NCI-H1694 (cell line): ENCODE results near the gene DACH1.

Experiments used
- DNase-seq: peaks from one replicate; lab custom pipeline; 2025; lab: John Stamatoyannopoulos, UW

The DACH1 gene

DNA sequence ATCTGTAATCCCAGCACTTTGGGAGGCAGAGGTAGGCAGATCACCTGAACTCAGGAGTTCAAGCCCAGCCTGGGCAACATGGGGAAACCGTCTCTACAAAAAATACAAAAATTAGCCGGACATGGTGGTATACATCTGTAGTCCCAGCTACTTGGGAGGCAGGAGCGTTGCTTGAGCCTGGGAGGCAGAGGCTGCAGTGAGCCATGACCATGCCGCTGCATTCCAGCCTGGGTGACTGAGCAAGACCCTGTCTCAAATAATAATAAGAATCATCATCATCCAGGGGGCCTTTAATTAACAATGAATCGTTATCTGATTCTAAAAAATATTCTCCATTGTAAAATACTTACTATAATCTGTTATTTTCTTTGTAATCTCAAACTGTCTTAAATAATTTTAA is 283.4 kb downstream of the DACH1 start:
- no peak for DNase-seq

DNA sequence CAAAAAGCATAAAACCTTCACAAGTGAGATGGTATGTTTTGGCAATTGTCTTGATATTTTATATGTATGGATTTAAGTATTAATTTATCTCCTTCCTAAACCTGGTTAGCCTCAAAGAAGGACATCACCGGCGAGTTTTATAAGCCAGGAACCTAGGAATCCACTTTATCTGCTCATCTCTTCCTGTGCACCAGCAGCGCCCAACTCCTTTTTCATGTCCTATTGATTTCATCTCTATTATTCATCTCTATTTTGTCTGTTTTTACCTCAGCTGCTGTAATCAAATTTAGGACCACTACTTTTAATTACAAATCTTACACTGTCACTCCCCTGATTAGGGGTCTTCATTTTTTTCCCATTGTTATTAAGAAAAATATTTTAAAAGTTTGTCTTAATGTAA is 286.4 kb downstream of the DACH1 start:
- DNase-seq, result no peak

DNA sequence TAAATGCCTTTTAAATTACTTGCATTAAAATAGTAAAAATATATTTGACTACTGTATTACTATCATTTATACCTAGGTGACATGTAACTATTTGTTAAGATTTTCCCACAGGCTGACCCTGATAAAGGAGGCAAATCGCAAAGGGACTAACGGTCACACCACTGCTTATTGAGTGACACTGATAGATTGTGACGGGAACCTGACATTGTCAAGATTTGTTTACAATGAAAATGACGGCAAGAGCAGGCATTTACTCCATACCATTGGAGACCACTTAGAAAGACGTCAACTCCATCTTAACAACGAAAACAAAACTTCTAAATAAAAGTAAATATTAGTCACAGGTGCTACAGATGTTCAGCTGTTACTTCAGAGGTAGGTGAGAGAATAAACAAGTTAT is 289.0 kb downstream of the DACH1 start:
- no peak for DNase-seq

DNA sequence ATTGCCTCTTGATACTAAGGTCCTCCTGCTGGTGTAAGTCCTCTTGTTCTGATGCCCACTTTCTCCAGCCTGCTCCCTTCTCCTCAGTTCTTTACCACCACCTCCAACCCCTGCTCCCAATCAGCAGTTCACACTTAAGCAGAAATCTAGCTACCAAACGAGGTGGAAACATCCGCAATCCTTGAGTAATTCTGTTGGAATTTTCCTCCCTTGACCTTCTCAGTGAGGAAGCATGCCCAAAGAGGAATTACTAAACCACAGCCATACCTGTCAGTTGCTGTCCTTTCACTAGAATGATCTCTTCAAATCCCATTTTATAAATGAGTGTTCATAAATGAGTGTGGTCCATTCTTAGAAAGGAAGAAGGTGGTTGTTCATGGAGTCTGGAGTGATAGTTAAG is 289.9 kb downstream of the DACH1 start:
- no peak for DNase-seq

DNA sequence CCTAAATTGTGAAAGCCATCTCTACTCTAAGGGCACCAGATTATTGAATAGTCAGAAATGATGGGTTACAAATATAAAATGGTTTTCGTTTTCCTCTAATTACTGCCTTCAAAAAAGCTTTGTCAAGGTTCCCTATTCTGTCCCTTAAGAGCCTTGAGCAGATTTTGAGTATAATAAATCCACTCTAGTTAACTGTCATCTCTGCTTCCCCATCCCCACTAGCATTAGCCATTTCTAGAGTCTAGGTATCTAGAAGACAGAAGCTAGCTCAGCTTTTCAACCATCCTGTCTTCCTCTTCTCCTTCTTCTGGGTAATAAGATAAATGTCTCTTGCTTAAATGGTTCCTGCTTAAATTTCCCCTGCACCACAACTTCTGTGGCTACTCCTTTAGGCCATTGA is 290.4 kb downstream of the DACH1 start:
- no peak for DNase-seq

DNA sequence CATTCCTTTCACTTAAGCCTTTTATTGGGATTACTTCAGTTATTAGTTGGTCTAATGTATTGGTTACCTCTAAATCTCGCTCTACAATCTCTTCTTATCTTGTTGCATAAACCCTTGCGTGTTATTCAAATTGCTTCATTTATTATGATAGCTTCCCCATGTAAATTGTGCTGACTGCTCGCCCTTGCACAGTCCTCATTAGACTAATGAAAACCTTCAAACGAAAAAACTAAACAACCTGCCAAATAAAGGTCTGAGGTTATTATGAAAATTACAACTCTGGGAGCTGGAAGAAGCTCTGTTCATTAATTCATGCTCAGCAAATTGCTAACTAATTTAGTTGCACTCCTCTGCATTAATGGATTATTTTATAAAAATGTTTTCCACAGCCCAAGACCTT is 320.1 kb downstream of the DACH1 start:
- no peak for DNase-seq

DNA sequence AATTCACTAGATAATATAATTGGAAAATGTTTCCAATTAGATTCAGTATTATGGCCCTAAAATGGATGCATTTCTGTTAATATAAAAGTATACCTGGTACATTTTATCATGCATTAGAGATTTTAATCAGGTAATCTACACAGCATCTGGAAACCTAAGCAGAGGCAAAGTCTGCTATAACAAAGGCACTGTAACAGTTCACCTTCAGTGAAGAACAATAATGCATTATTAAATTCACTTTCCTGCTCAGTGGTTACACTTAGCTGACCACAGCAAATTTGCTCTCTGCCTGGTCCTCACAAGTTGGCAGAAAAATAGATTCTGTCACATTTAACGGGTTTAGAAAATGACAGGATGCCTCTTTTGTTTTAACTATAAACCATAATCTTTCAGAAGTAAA is 326.9 kb downstream of the DACH1 start:
- DNase-seq, result no peak

DNA sequence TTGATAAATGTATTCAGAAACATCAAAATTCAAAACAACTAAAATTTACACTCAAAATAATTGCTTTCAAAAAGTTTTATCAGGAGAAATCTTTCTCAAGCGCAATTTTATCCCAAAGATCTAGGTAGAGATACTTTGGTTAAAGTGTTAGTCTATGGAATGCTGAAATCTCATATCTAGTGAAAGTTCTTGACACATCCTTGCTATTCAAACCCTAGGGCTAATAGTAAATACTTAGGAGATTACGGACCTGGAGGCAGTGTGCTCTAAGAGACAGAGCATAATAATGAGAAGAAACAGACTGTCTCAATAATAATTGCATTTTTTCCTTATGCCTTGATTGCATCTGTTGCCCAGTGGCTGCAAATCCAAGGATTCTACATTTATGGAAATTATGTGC is 330.8 kb downstream of the DACH1 start:
- DNase-seq, result no peak

DNA sequence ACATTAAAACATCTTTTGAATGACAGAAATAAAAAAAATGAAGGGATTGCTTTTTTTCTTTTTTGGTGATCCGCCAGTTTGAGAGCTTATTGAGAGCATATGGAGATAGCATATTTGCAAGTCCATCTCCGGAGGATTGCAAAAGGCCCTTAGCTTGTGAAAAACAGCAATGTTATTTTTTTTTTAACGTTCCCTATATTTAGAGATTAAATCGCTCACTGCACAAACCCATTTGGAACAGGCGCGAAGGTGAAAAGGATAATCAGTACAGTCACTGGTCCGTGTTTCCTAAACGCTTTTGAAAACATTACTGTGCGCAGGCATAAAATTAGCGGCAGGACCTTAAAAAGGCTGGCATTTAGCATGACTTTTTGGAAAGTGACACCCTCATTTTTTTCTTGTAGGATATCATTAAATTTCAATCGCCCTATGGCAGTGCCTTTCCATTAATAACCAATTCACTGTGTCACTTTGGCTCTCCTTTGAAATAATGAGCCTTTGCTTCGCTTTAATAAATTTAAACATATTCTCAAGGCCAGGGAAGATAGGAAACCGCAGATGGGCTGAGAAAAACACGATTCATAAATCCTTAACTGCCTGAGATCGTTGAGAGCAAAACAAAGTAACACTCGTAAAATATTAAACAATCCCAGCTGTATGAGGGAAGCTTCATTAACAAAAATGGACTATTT is 342.2 kb downstream of the DACH1 start:
- DNase-seq, result peak; percentile 93

DNA sequence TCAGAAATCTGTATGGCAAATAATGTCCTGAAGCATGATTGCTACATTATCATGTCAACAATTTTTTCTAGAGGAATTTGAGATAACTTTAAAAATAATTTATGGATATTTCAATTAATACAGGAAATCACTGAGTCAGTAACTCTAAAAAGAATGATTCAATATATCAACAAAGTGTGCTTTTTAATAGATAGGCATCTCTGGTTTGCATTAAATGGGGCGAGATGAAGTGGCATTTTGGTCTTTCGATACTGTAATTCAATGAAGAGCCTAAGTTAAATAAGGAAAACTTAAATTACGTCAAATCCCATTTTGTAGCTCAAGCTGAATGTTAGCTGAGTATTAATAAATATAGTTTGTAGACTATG is 342.8 kb downstream of the DACH1 start:
- DNase-seq, result no peak

DNA sequence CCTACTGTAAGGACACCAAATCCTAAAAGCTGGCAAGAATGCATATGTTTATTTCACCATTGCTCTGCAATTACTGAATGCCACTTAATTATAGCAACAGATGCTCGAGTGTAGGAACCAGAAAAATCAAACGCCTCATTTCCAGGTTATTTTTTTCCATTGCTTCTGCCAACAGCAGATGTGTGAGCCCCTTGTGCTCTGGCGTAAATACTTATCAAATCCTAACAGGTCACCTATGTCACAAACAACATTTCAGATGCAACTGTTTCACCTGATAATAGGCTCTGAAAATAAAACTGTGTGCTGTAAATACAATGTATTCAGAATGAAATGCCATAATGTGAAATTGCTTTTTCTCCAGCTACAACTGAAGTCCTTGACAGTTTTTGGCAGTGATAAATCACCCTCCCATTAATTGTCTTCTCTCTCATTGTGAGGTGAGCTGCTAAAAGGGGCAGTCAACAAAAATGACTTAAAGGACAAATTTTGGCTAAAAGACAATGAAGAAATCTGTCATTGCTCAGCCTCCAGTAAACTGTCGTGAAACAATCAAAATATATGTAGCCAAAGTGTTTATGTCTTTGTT is 344.0 kb downstream of the DACH1 start:
- DNase-seq, result peak; percentile 97

DNA sequence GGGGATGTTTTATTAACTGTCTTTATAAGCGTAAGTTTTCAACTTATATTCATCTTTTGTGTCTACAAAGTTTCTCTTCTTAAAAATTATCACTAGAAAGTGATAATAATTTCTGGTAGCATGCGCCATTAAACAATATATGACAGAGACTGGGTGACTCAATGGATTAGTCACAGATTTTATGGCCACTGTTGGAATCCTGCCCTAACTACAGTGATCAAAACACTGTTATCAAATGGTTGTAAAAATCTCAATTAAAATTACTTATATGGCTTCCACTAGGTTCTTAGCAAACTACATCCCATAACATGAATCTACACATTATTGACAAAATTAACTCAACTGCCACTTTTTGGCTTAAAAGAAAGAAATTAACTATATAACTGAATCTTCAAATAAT is 350.0 kb downstream of the DACH1 start:
- no peak for DNase-seq

DNA sequence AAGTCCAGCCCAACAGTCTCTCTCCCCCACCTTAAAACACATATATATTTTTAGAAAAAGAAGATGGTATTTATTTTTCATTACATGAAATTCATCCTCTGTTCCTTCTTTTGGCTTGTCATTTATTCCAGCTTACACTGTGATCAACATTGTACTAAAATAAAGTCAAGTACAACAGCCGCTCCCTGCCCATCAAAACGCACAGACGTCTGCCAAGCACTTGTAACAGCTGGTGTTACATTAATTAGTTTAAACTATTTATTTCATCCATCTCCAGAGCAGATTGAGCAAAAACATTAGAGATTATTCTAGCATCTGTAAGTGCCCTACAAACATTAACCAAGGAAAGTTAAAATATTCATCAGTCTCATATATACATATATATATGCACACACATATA is 350.5 kb downstream of the DACH1 start:
- DNase-seq, result peak; percentile 94

DNA sequence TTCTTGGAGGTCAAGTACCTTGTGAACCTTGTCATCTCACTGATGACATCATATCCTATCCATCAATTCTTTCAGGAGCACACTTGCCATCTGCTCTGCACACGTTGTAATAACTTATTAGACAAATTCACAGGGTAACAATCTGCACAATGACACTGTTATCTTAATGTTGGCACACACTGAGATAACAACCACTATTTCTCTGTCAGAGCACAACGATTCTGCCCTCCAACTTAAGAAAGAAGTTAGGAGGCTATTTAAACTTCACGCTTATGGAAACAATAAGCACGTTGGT is 351.3 kb downstream of the DACH1 start:
- DNase-seq, result peak; percentile 70

DNA sequence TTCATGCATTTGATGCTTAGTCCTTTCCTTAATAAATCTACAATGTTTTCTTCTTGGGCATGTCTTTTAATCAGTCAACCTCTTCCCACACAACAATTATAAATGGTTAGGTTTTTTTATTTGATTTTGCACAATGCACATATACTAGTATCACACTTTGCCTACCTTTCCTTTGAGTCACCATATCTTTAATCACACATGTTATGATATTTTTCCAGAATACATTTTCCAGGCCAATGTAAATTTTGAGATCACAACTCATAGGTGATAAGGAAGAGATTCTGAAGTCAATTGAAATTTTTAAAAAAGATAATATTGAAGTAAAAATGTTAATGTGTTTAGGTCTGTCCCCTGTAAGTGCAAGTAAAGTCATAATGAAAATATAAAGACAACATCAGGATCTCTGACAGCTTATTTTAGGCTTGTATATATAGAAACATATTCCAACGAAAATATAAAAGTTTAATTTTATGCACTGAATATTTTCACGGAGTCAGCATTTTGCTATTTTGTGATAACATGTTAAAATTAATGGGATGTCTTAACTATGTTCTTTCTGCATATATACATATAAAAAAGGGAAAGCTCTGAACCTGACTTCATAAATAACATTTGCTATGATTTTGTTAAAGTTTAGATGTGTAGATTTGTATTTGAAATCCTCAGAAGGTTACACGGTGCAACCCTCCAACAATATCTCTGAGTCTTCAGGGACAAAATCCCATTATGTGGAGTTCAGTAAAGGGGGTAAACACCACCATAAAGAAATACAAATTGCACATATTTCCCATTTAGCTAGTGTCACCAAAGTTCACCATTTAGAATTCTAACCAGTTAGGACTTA is 351.9 kb downstream of the DACH1 start:
- no peak for DNase-seq

DNA sequence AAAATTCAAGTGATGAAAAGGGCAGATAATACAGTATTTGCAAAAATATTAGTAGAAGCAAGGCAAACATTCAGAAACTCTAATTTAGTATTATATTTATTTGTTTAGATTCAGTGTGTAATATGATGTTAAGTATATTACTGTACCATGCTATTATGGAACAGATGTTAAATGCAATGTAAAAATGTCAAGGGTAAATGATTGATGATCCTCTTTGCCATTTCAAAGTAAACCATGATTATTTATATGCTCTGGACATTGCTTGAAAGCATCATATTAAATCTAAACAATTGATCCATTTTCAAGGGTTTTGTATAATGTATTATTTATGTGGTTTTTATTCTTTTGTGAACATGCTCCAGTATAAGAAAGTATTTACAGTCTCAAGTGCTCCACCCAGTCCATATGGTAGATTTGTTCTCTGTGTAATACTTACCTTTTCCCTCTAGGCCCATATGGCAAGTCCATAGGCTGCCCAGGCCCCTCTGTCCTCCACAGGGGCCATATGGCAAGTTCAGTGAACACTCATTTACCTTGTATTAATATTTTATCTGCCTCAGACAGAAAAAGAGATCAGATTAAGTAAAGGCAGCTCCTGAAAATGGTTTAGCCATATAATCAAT is 353.5 kb downstream of the DACH1 start:
- DNase-seq, result peak; percentile 88

DNA sequence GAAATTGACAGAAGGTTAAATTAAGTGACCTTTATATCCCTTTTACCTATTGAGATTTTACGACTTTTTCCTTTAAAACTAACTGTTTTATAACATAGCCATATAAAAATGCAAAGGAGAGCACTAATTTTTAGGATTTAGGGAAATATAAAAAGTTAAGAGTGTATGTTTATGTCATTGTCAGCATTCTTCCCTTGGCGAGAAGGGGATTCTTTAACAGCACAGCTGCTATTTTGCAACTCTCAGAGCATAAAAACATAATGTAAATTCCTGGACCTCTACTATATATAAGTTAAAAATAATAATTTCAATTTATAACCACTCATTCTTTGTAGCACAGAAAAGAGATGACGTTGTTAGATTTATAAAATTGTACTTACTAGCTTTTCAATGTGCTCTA is 363.2 kb downstream of the DACH1 start:
- no peak for DNase-seq

DNA sequence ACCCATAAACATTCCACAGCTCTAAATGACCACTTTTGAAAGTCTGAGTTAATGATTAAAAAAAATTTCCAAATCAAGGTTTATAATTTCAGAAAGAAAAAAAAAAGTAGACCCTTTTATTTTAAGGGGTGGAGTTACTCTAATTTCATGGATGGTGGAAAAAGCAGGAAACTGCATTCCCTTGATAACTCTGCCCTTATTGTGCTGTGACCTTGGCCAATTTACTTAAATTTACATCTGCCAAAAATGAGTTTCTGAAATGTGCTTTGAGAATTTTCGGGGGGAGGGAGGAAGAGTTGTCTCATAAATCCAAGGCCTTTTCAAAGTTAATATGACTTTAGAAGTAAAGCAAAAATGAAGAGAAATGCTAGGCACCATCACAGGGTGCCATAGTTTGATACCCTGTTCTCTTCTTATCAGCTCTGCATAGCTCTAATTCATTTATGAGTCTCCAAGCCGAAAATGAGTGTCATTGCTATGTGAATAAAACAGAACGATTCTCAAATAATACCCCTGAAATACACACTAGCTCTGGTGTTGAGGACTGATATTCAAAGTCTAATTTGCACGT is 367.0 kb downstream of the DACH1 start:
- DNase-seq, result no peak

DNA sequence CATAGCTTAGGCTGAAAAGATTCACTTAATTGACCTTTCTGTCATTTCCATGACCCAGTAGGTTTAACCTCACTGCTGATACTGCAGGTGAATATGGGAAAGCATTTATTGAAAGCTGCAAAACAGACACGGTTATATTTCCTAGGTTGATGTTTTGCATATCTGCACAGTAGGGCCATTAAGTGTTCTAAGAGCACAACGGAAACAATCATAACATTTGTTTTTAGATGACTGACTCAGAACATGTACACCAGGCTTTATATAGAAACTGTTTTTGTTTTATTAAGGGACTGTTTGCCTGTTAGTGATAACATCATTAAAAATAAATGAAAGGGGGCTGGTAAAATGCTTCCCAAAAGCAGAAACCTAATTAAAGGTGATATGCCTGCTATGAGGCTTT is 367.8 kb downstream of the DACH1 start:
- no peak for DNase-seq

DNA sequence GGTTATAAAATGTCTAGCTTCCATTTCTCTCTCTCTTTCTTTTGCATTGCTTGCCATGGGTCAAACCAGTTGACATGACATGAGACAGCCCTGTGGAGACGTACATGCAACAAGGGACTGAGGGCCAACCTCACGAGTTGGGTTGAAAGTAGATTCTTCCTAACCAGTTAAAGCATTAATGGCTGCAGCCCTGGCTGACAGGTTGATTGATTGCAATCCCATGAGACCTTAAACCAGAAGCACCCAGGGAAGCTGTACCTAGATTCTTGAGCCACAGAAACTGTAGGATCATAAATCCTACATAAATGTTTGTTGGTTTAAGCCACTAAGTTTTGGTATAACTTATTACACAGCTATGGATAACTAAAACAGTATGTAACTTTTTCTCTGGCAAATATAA is 373.8 kb downstream of the DACH1 start:
- DNase-seq, result no peak

DNA sequence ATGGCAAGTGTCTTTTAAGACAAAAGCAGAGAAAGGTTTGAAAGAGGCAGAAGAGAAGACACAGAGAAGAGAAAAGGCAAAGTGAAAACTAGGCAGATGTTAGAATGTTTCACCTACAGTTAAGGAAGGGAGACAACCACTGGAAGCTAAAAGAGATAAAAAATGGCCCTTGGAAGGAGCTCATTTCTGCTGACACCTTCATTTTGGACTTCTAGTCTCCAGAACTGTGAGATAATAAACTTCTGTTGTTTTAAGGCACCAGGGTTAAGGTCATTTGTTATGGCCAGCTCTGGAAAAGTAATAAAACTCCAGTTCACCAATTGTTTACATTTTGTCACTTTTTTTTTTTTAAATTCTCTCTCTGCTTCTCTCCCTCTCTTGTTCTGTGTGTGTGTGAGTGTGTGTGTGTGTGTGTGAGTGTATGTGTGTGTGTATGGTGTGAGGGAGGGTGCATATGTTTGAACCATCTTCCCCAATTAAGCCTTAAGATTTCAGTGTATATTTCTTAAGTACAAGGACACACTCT is 374.6 kb downstream of the DACH1 start:
- DNase-seq, result no peak

DNA sequence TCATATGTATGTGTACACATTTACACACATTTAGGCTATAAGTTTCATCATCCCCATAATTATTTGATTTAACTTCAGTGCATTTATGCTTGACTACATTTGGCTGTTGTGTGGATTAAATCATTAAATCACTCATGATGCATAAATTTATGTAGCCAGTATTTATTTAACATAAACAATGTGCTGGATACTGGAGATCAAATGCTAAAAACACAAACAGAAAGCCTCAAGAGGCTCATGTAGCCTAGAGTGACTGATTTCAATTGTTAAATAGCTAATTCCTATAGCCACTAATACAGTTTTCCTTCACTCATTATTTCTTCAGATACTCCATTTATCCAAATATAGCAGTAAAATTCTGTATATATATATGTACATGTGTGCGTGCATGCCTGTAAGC is 376.0 kb downstream of the DACH1 start:
- no peak for DNase-seq

DNA sequence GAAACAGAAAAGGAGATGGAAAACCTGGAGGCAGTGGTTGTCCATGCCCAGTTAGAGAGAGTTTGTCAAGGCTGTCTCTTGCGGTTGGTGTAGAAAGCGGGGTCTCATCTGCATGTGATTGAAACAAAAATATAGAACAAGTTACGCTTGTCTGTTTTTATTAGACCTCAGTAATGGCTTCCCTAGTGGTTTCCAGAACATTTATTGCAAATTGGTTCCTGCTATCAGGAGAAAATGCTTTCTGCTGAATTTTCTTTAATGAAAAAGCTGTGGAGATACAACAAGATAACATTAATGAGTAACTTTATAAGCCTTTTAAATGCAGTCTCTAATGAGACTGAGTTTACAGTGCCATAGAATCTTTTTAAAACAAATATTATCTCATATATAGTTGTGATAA is 378.0 kb downstream of the DACH1 start:
- no peak for DNase-seq
